Endothelial cell (in vitro differentiated cells): Measurements from ENCODE around the gene C3orf18. TPM values are rescaled to one million over a fixed set of nuclear protein-coding genes. Genes with fewer than 3 reads are reported as not detected.
A peak's percentile ranks its signal among the peaks of the same experiment; 100 is the strongest.

Experiments
- DNase-seq: peaks from one replicate; pipeline ENCODE4 v3.0.0; 2021; ENCODE audit warnings: low spot score
- H3K27ac Mint-ChIP-seq: one replicate; pipeline ENCODE4 v1.8.0; 2021; ENCODE audit warnings: mixed read lengths, inconsistent platforms; ENCODE audit not compliant: unreplicated experiment
- H3K27me3 Mint-ChIP-seq: one replicate; pipeline ENCODE4 v1.8.0; 2021; ENCODE audit warnings: mild to moderate bottlenecking, moderate library complexity, mixed read lengths, inconsistent platforms; ENCODE audit not compliant: unreplicated experiment
- H3K36me3 Mint-ChIP-seq: one replicate; pipeline ENCODE4 v1.8.0; 2021; ENCODE audit warnings: mild to moderate bottlenecking, low read depth, mixed read lengths, inconsistent platforms; ENCODE audit not compliant: unreplicated experiment
- H3K4me1 Mint-ChIP-seq: one replicate; pipeline ENCODE4 v1.8.0; 2021; ENCODE audit warnings: mild to moderate bottlenecking, mixed read lengths, inconsistent platforms; ENCODE audit not compliant: unreplicated experiment
- H3K4me3 Mint-ChIP-seq: one replicate; pipeline ENCODE4 v1.8.0; 2021; ENCODE audit warnings: mild to moderate bottlenecking, mixed read lengths, inconsistent platforms; ENCODE audit not compliant: unreplicated experiment
- H3K9me3 Mint-ChIP-seq: one replicate; pipeline ENCODE4 v1.8.0; 2021; ENCODE audit warnings: mixed read lengths, inconsistent platforms; ENCODE audit not compliant: unreplicated experiment
- CTCF ChIP-seq: fragments of 200-600 bp; sonication (generic); IDR thresholded peaks from one replicate; pipeline ENCODE4 v1.5.0; 2021; ENCODE audit warnings: antibody characterized with exemption; ENCODE audit not compliant: unreplicated experiment
- total RNA-seq: library from RNA; stranded (reverse); fragmentation: NEBNext Ultra II Directional; extraction: Animal tissue kit (Norgen Biotek cat#: 25700); gene quantifications from one replicate; pipeline ENCODE4 v1.2.1, GENCODE V29; 2021; ENCODE audit not compliant: unreplicated experiment

C3orf18 gene
- total RNA-seq, 1 donor from 2014 or later = 4.0 TPM

DNA sequence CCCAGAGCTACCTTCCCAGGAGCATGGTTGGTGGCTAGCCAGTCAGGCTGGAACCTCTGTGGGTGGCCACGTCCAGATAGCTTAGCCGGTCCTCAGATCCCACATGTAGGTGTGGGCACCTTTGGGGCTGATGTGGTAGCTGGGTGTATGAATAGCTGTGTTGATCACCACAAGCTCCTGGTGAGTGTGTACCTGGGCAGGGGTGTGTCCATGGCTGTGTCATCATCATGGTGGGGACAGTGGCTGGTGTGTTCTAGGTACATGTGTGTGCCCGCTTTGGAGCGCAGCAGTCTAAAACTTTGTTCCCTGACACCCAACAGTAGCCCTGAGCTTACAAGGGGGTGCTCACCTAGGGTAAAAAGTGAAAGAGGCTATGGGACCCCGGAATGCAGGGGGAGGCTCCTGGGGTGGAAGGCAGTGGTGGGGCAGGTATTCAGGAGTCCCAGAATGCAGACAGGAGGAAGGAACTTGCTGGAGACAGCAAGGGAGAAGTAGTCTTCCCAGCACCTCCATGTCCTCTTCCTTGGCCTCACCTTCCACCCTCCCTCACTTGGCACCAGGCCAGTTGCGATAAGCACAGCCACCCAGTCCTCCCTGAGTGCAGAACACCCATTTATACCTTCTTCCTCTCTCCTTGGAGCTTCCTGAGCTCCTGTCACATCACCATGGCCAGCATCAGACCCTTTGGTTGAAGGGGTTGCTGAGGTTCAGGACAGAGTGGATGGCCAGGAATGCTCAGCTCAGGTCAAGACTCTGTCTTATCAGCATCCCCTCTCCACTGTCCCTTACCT, 42.8 kb upstream of the C3orf18 start:
- Mint-ChIP-seq H3K4me1 (peaks cover 30% of the 10 kb centered on the region), H3K27me3 (peaks cover 9% of the 10 kb centered on the region), H3K36me3 (no peaks in the 10 kb centered on the region), H3K9me3 (no peaks in the 10 kb centered on the region), H3K27ac (no peak overlapping the region), H3K4me3 (peak overlapping the region; percentile 66)
- no peak for DNase-seq
- TF ChIP-seq CTCF = no peak

DNA sequence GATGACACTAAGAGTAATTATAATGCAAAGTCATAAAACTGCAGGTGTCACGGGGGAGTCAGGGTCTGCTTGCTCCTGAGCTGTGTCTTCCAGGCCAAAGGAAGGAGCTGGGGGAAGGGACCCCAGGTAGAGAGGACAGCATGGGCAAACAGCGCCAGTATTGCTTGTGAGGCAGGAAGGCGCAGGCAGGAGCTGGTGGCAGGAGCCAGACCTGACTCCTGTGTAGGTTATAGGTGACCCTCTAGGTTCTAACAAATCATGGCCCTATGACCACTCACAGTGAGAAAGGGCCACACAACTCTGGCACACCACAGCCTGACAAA, 42.2 kb upstream of the C3orf18 start:
- no peak for TF ChIP-seq CTCF
- Mint-ChIP-seq H3K27ac (no peak overlapping the region), H3K27me3 (peaks cover 9% of the 10 kb centered on the region), H3K4me3 (no peak overlapping the region), H3K36me3 (no peaks in the 10 kb centered on the region), H3K4me1 (peaks cover 30% of the 10 kb centered on the region), H3K9me3 (no peaks in the 10 kb centered on the region)
- DNase-seq = no peak

- Mint-ChIP-seq H3K4me1 (peaks cover 25% of the 10 kb centered on the region), H3K27ac (no peak overlapping the region), H3K9me3 (no peaks in the 10 kb centered on the region), H3K4me3 (no peak overlapping the region), H3K36me3 (no peaks in the 10 kb centered on the region), H3K27me3 (peaks cover 9% of the 10 kb centered on the region)
- DNase-seq = no peak
- TF ChIP-seq CTCF = no peak
Measured at GRCh38 chr3:50609071-50609762, 41.7 kb upstream of the C3orf18 start.

- no peak for TF ChIP-seq CTCF
- Mint-ChIP-seq H3K36me3 (peaks cover 4% of the 10 kb centered on the region), H3K4me3 (no peak overlapping the region), H3K27ac (no peak overlapping the region), H3K9me3 (no peaks in the 10 kb centered on the region), H3K27me3 (peaks cover 5% of the 10 kb centered on the region), H3K4me1 (peaks cover 24% of the 10 kb centered on the region)
- no peak for DNase-seq
Measured at GRCh38 chr3:50608278-50608677, 40.7 kb upstream of the C3orf18 start.
